Upper lobe of right lung (tissue), 1 donor: ENCODE results near the gene GET4. TPM values are rescaled to one million over a fixed set of nuclear protein-coding genes. Genes with fewer than 3 reads are reported as not detected.
"Not testable (repeated sequence)": the region's sequence is repeated elsewhere in the genome, so short reads cannot be mapped to it uniquely, and the experiment has no call there.

Source experiments
- ATAC-seq: fragments of 200-7000 bp; cut with Tn5 transposase; one replicate; pipeline ENCODE4 v1.9.1; 2020; ENCODE audit warnings: mild to moderate bottlenecking, moderate library complexity
- DNase-seq: peaks from one replicate; pipeline ENCODE4 v3.0.0-alpha.2; 2020
- H3K27ac ChIP-seq: fragments of 200-600 bp; one replicate; pipeline ENCODE4 v1.8.0; 2022
- H3K27me3 ChIP-seq: fragments of 200-600 bp; one replicate; pipeline ENCODE4 v1.8.0; 2022; ENCODE audit warnings: mild to moderate bottlenecking
- H3K36me3 ChIP-seq: fragments of 200-600 bp; one replicate; pipeline ENCODE4 v1.8.0; 2022
- H3K4me1 ChIP-seq: fragments of 200-600 bp; one replicate; pipeline ENCODE4 v1.8.0; 2022
- H3K4me3 ChIP-seq: fragments of 200-600 bp; one replicate; pipeline ENCODE4 v1.8.0; 2022; ENCODE audit warnings: mild to moderate bottlenecking
- H3K9me3 ChIP-seq: fragments of 200-600 bp; one replicate; pipeline ENCODE4 v1.8.0; 2022
- intact Hi-C: fragments of 100-400 bp; cut with DNase I; formaldehyde crosslinking; loops from one replicate; pipeline ENCODE4 v1.11.0; 2022
- total RNA-seq: library from RNA; stranded (reverse); fragmentation: NEBNext Ultra II Directional; extraction: Animal tissue kit (Norgen Biotek cat#: 25700); gene quantifications from one replicate; pipeline ENCODE4 v1.2.1, GENCODE V29; 2021
- TF ChIP-seq, protein P1 (sequence below): fragments of 200-600 bp; IDR thresholded peaks from one replicate; pipeline ENCODE4 v1.8.0; 2022; ENCODE audit warnings: antibody characterized with exemption
- donor health status: DM: no; HTN: yes; CAD: no; lungs with severe emphysema.

Gene GET4
- total RNA-seq, 1 donor from 2014 or later: 35.1 TPM

DNA sequence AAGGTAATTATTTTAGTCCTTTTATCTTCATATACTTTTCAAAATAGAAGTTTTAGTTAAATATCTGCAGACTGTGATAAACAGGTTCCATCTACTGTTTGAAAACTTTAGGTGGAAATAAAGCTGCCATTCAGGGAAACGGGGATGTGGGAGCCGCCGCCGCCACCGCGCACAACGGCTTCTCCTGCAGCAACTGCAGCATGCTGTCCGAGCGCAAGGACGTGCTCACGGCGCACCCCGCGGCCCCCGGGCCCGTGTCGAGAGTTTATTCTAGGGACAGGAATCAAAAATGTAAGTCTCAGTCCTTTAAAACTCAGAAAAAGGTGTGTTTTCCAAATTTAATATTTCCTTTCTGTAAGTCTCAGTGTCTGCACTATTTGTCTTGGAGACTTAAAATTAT, 33.1 kb upstream of the GET4 start:
- ATAC-seq (no peak), DNase-seq (no peak)
- no peaks in the 10 kb centered on the region for H3K27me3 ChIP-seq
- H3K9me3 ChIP-seq: no peaks in the 10 kb centered on the region
- H3K4me1 ChIP-seq: no peaks in the 10 kb centered on the region
- no peak overlapping the region for H3K4me3 ChIP-seq
- intact Hi-C loops: loop anchor here (10.0 kb wide), 1 partner anchor 518 kb away; no protein-coding TSS in a partner anchor
- peaks cover 45% of the 10 kb centered on the region for H3K36me3 ChIP-seq
- H3K27ac ChIP-seq: no peak overlapping the region
- TF ChIP-seq, protein P1, sequence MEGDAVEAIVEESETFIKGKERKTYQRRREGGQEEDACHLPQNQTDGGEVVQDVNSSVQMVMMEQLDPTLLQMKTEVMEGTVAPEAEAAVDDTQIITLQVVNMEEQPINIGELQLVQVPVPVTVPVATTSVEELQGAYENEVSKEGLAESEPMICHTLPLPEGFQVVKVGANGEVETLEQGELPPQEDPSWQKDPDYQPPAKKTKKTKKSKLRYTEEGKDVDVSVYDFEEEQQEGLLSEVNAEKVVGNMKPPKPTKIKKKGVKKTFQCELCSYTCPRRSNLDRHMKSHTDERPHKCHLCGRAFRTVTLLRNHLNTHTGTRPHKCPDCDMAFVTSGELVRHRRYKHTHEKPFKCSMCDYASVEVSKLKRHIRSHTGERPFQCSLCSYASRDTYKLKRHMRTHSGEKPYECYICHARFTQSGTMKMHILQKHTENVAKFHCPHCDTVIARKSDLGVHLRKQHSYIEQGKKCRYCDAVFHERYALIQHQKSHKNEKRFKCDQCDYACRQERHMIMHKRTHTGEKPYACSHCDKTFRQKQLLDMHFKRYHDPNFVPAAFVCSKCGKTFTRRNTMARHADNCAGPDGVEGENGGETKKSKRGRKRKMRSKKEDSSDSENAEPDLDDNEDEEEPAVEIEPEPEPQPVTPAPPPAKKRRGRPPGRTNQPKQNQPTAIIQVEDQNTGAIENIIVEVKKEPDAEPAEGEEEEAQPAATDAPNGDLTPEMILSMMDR: no peak

- ATAC-seq (no peak), DNase-seq (no peak)
- TF ChIP-seq, protein P1: no peak
- H3K27me3 ChIP-seq: no peaks in the 10 kb centered on the region
- H3K9me3 ChIP-seq: no peaks in the 10 kb centered on the region
- H3K4me3 ChIP-seq: no peak overlapping the region
- no peak overlapping the region for H3K27ac ChIP-seq
- intact Hi-C loops: loop anchor here (10.0 kb wide), 1 partner anchor 519 kb away; no protein-coding TSS in a partner anchor
- H3K36me3 ChIP-seq: peaks cover 53% of the 10 kb centered on the region
- H3K4me1 ChIP-seq: no peaks in the 10 kb centered on the region
Measured at GRCh38 chr7:844043-844442, 32.3 kb upstream of the GET4 start.

GRCh38 chr7:844514-844913, 31.8 kb upstream of the GET4 start:
- Histone ChIP-seq H3K9me3 (no peaks in the 10 kb centered on the region), H3K36me3 (peaks cover 58% of the 10 kb centered on the region), H3K4me1 (no peaks in the 10 kb centered on the region), H3K27me3 (no peaks in the 10 kb centered on the region), H3K27ac (no peak overlapping the region), H3K4me3 (no peak overlapping the region)
- DNase-seq: no peak
- ATAC-seq: no peak
- intact Hi-C loops: loop anchor here (10.0 kb wide), 1 partner anchor 520 kb away; no protein-coding TSS in a partner anchor
- TF ChIP-seq, protein P1: no peak

DNA sequence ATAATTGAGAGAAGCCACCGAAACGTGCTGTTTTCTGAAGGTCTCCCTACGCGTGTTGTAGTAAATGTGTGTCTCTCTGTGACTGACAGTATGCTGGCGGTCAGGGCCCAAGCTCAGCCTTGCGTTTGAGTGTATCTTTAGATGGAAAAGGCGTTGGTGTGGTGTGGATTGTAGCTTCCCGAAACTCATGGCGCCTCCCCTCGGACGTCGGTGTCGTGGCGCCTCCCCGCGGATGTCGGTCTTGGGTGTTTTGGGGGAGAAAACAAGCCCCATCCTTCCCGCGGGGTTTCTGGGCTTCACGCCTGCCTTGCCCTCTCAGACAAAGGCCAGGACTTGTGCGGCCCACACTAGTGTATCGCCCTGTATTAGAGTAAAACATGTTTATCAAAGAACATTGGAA, 31.3 kb upstream of the GET4 start:
- Histone ChIP-seq H3K9me3 (no peaks in the 10 kb centered on the region), H3K4me3 (no peak overlapping the region), H3K4me1 (no peaks in the 10 kb centered on the region), H3K36me3 (peaks cover 59% of the 10 kb centered on the region), H3K27ac (no peak overlapping the region), H3K27me3 (no peaks in the 10 kb centered on the region)
- ATAC-seq: no peak
- no peak for DNase-seq
- intact Hi-C loops: loop anchor here (10.0 kb wide), 1 partner anchor 520 kb away; no protein-coding TSS in a partner anchor
- TF ChIP-seq, protein P1: no peak

GRCh38 chr7:845731-846130, 30.6 kb upstream of the GET4 start:
- TF ChIP-seq, protein P1: no peak
- intact Hi-C loops: loop anchor here (10.0 kb wide), 1 partner anchor 521 kb away; no protein-coding TSS in a partner anchor
- H3K9me3 ChIP-seq: no peaks in the 10 kb centered on the region
- H3K4me3 ChIP-seq: no peak overlapping the region
- H3K4me1 ChIP-seq: no peaks in the 10 kb centered on the region
- H3K27ac ChIP-seq: no peak overlapping the region
- no peaks in the 10 kb centered on the region for H3K27me3 ChIP-seq
- ATAC-seq: no peak
- DNase-seq: no peak
- peaks cover 61% of the 10 kb centered on the region for H3K36me3 ChIP-seq

DNA sequence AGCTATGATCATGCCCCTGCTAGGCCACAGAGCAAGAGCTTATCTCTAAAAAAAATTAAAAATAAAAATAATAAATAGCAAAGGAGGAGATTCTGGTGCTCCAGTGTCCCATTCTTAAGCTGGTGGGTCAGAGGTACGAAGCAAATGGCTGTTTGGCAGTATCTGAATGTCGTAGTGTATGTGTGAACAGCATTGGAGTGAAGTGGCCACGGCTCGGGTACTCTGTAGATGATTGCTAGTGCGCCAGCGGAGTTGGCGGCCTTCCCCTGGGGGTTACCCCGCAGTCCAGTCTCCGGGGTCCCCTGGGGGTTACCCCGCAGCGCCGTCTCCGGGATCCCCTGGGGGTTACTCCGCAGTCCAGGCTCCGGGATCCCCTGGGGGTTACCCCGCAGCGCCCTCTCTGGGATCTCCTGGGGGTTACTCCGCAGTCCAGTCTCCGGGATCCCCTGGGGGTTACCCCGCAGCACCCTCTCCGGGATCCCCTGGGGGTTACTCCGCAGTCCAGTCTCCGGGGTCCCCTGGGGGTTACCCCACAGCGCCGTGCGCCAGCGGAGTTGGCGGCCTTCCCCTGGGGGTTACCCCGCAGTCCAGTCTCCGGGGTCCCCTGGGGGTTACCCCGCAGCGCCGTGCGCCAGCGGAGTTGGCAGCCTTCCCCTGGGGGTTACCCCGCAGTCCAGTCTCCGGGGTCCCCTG, 29.2 kb upstream of the GET4 start:
- not testable (repeated sequence) for DNase-seq, H3K27ac ChIP-seq, H3K9me3 ChIP-seq, ATAC-seq, H3K4me3 ChIP-seq, H3K27me3 ChIP-seq, H3K4me1 ChIP-seq
- intact Hi-C loops: loop anchor here (10.0 kb wide), 1 partner anchor 522 kb away; no protein-coding TSS in a partner anchor
- peaks cover 71% of the 10 kb centered on the region for H3K36me3 ChIP-seq

DNA sequence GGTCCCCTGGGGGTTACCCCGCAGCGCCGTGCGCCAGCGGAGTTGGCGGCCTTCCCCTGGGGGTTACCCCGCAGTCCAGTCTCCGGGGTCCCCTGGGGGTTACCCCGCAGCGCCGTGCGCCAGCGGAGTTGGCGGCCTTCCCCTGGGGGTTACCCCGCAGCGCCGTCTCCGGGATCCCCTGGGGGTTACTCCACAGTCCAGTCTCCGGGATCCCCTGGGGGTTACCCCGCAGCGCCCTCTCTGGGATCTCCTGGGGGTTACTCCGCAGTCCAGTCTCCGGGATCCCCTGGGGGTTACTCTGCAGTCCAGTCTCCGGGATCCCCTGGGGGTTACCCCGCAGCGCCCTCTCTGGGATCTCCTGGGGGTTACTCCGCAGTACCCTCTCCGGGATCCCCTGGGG, 28.6 kb upstream of the GET4 start:
- not testable (repeated sequence) for H3K27me3 ChIP-seq, ATAC-seq, H3K27ac ChIP-seq, H3K4me1 ChIP-seq, H3K9me3 ChIP-seq, DNase-seq, H3K4me3 ChIP-seq
- intact Hi-C loops: loop anchor here (10.0 kb wide), 1 partner anchor 523 kb away; no protein-coding TSS in a partner anchor
- H3K36me3 ChIP-seq: peaks cover 71% of the 10 kb centered on the region
